Uterus (tissue), 4 donors: Measurements from ENCODE around the gene GPR156. TPM values are rescaled to one million over a fixed set of nuclear protein-coding genes. Genes with fewer than 3 reads are reported as not detected.

Experiments used
- DNase-seq, 2 donors: peaks; one replicate each; pipeline ENCODE4 v3.0.0-alpha.2; 2019 to 2020
- H3K27ac ChIP-seq, 2 donors: fragments of 200-600 bp; sonication (generic); 1 replicate in 1 of 2; 2 replicates in 1 of 2; pipeline ENCODE4 v1.5.1; 2016 to 2018
- H3K27me3 ChIP-seq, 2 donors: fragments of 200-600 bp; sonication (generic); one replicate each; pipeline ENCODE4 v1.5.1; 2018 to 2019; ENCODE audit warnings: control low read depth in 1 of 2
- H3K36me3 ChIP-seq, 2 donors: fragments of 200-600 bp; sonication (generic); one replicate each; pipeline ENCODE4 v1.5.1; 2019; ENCODE audit warnings: control low read depth in 1 of 2
- H3K4me1 ChIP-seq, 2 donors: fragments of 200-600 bp; sonication (generic); one replicate each; pipeline ENCODE4 v1.5.1; 2018 to 2019; ENCODE audit warnings: control low read depth in 1 of 2
- H3K4me3 ChIP-seq, 2 donors: fragments of 200-600 bp; sonication (generic); 1 replicate in 1 of 2; 2 replicates in 1 of 2; pipeline ENCODE4 v1.5.1; 2018 to 2019; ENCODE audit warnings: mild to moderate bottlenecking in 1 of 2
- H3K9me3 ChIP-seq, 2 donors: fragments of 200-600 bp; sonication (generic); one replicate each; pipeline ENCODE4 v1.5.1; 2019; ENCODE audit warnings: control low read depth in 1 of 2
- POLR2A ChIP-seq, 2 donors: fragments of 450-650 bp; IDR thresholded peaks; one replicate each; pipeline ENCODE4 v1.6.1; 2016; ENCODE audit warnings: antibody characterized with exemption in 2 of 2, mild to moderate bottlenecking in 1 of 2, moderate library complexity in 1 of 2
- intact Hi-C: fragments of 100-400 bp; cut with DNase I; formaldehyde crosslinking; loops from one replicate; pipeline ENCODE4 v1.15.1; 2023; ENCODE audit warnings: low total_unique reads
- total RNA-seq, 4 donors: library from RNA; depleted of rRNA in 3 of 4; stranded (reverse); fragments of >200 nt in 3 of 4; gene quantifications; one replicate each; pipeline versions ENCODE4 v1.1.0 to v1.2.4, GENCODE V29; 2014 to 2023
- TF ChIP-seq, protein P1 (sequence below), 4 experiments: fragments of 200-600 bp in 2 of 4; fragments of 450-650 bp in 2 of 4; sonication (generic) in 2 of 4; IDR thresholded peaks; one replicate each; pipeline ENCODE4 v1.5.1; 2016 to 2019; ENCODE audit warnings: antibody characterized with exemption in 4 of 4, mild to moderate bottlenecking in 2 of 4, moderate library complexity in 1 of 4
- donor health status: DM: yes; HTN: yes; CAD: no.

The GPR156 gene
- total RNA-seq, 4 donors from 2014 or later, result 0.59 to 5.3 (median 1.9) TPM; not detected in 1

DNA sequence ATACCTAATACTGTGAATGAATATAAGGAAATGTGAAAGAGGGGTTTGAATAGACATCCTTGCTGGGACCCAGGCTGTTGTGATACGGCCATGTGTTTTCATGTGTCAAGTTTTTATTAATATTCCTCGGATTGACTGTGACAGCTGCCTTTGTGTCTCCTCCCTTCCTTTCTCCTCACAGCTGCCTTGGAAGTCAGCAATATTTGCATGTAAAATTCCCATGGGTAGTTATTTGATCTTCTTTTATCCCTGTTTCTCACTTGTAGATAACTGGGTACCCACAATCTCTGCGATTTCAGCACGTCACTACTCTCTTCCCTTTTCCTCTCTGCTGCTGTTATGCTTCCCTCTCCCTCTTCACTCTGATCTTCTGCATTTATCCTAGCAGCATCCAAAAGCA lies 9.4 kb downstream of the GPR156 start:
- TF ChIP-seq, protein P1, sequence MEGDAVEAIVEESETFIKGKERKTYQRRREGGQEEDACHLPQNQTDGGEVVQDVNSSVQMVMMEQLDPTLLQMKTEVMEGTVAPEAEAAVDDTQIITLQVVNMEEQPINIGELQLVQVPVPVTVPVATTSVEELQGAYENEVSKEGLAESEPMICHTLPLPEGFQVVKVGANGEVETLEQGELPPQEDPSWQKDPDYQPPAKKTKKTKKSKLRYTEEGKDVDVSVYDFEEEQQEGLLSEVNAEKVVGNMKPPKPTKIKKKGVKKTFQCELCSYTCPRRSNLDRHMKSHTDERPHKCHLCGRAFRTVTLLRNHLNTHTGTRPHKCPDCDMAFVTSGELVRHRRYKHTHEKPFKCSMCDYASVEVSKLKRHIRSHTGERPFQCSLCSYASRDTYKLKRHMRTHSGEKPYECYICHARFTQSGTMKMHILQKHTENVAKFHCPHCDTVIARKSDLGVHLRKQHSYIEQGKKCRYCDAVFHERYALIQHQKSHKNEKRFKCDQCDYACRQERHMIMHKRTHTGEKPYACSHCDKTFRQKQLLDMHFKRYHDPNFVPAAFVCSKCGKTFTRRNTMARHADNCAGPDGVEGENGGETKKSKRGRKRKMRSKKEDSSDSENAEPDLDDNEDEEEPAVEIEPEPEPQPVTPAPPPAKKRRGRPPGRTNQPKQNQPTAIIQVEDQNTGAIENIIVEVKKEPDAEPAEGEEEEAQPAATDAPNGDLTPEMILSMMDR (IDR thresholded peaks at IDR 0.05), result no peak
- TF ChIP-seq POLR2A (IDR thresholded peaks at IDR 0.05), result no peak
- Histone ChIP-seq H3K27me3 (no peaks in the 10 kb centered on the region), H3K27ac (no peak overlapping the region), H3K4me3 (no peak overlapping the region), H3K4me1 (no peaks in the 10 kb centered on the region), H3K36me3 (no peaks in the 10 kb centered on the region), H3K9me3 (no peaks in the 10 kb centered on the region)
- no peak for DNase-seq
- intact Hi-C loops, result no loop called here

DNA sequence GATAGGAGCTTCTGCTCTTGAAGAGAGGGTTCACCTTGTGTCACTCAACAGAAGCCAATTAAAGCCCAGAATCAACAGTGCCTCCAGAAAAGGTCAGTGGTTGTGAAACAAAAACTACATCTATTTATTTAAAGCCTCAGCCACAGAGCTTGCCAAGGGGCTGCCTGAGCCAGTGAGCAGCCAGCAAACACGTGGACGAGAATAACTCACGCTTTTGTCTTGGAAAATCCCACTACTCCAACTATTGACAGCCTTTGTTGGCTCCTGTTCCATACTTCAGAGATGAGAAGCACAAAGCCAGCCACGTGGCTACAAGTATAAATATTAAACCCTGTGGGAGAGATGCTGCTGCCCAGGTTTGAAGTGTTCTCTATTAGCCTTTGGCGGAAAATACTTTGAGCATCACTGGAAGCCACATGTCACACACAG lies 10.3 kb downstream of the GPR156 start:
- Histone ChIP-seq H3K36me3 (no peaks in the 10 kb centered on the region), H3K4me1 (no peaks in the 10 kb centered on the region), H3K4me3 (no peak overlapping the region), H3K27ac (no peak overlapping the region), H3K27me3 (no peaks in the 10 kb centered on the region), H3K9me3 (no peaks in the 10 kb centered on the region)
- TF ChIP-seq POLR2A (IDR thresholded peaks at IDR 0.05), result no peak
- TF ChIP-seq, protein P1 (IDR thresholded peaks at IDR 0.05), result no peak
- intact Hi-C loops, result no loop called here
- no peak for DNase-seq

DNA sequence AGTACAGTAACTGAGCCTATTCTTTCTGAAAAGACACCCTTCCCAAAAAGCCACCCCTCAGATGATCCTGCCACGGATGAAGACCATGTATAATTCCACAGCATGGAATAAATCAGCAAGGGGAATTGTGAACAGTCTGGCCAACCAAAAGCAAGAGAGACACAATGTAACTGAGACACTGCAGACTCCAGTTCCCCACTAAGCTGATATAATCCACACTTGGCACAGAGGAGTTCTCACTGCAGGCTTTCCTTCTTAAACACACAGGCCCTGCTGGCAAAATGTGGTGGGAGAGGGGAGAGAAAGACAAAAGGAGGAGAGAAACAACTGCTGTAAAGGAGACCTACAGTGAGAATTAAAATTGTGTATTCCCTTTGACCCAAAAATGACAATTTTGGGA lies 12.7 kb downstream of the GPR156 start:
- H3K9me3 ChIP-seq, result no peaks in the 10 kb centered on the region
- no peaks in the 10 kb centered on the region for H3K27me3 ChIP-seq
- no peak overlapping the region for H3K4me3 ChIP-seq
- no peak for DNase-seq
- TF ChIP-seq, protein P1 (IDR thresholded peaks at IDR 0.05), result no peak
- TF ChIP-seq POLR2A (IDR thresholded peaks at IDR 0.05), result no peak
- H3K27ac ChIP-seq, result no peak overlapping the region
- intact Hi-C loops, result no loop called here
- no peaks in the 10 kb centered on the region for H3K36me3 ChIP-seq
- no peaks in the 10 kb centered on the region for H3K4me1 ChIP-seq

DNA sequence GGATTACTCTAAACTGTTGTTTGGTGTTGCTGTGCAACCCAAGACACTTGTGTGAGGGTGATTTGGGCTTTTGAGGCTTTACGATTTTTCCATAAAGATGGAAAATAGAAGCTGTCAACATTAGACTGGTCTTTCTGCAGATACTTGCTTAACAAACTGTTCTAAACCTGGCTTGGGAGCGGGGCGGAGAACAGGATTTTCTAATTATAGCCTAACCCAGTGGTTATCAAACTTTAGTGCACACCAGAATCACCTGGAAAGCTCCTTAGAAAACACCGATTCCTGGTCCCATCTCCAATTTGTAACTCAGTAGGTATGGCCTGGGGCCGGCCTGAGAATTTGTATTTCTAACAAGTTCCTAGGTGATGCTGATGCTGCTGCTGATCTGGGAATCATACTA lies 19.0 kb downstream of the GPR156 start:
- Histone ChIP-seq H3K4me1 (no peaks in the 10 kb centered on the region), H3K27ac (no peak overlapping the region), H3K36me3 (no peaks in the 10 kb centered on the region), H3K9me3 (no peaks in the 10 kb centered on the region), H3K27me3 (no peaks in the 10 kb centered on the region), H3K4me3 (no peak overlapping the region)
- no peak for TF ChIP-seq POLR2A (IDR thresholded peaks at IDR 0.05)
- TF ChIP-seq, protein P1 (IDR thresholded peaks at IDR 0.05), result no peak
- DNase-seq, result no peak
- intact Hi-C loops, result no loop called here

DNA sequence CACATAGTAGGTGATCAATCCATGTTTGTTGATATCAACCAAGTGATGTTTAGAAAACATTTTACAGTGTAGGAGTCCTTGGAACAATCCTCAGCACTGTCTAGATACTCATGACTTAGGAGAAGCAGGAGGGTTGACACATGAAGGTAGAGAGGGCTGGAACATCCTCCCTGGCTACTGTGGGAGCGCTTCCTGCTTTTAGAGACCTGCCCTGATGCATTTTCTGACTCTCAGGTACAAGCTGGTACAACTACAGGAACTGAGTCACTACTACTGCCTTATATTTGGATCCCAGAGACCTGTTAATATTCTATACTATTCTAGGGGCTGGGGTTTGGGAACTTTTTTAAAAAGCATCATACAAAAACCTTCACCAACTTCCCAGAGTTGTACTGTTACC lies 20.1 kb downstream of the GPR156 start:
- Histone ChIP-seq H3K27ac (no peak overlapping the region), H3K36me3 (no peaks in the 10 kb centered on the region), H3K9me3 (no peaks in the 10 kb centered on the region), H3K4me1 (no peaks in the 10 kb centered on the region), H3K27me3 (no peaks in the 10 kb centered on the region), H3K4me3 (no peak overlapping the region)
- intact Hi-C loops, result no loop called here
- TF ChIP-seq, protein P1 (IDR thresholded peaks at IDR 0.05), result no peak
- TF ChIP-seq POLR2A (IDR thresholded peaks at IDR 0.05), result no peak
- DNase-seq, result no peak
